Body of pancreas (tissue), 4 donors: ENCODE results near the gene RHBG.

Experiments
- CTCF ChIP-seq, 7 experiments: fragments of 450-650 bp in 4 of 7; fragments of 200-600 bp in 3 of 7; sonication (generic) in 3 of 7; IDR thresholded peaks; one replicate each; pipeline ENCODE4 v1.5.1; 2016 to 2019; ENCODE audit warnings: antibody characterized with exemption in 7 of 7
- POLR2A ChIP-seq, 3 donors: fragments of 450-650 bp; IDR thresholded peaks; one replicate each; pipeline ENCODE4 v1.6.1; 2016; ENCODE audit warnings: antibody characterized with exemption in 3 of 3, mild to moderate bottlenecking in 2 of 3

DNA sequence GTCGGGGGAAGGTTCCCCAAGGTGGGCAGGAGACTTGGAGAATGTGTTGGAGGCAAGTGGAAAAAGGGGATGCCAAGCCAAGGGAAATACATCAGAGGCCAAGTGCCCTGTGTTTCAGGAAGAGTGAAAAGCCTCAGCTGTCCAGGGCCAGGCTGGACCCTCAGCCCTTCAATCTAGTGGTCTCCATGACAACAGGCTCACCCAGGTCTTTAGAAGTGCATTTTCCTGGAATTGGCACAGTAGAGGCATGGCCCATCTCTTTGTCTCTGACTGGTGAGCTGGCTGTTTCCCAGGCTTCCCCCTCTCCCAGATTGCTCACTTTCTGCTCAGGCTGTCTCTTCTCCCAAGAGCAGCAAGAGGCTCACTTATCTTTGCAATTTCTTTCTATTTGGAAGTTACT, 10.4 kb upstream of the RHBG start:
- TF ChIP-seq CTCF (IDR thresholded peaks at IDR 0.05) (no peak), POLR2A (IDR thresholded peaks at IDR 0.05) (no peak)
